Kidney (tissue), 14 donors: ENCODE measurements around the gene CD151. TPM values are rescaled to one million over a fixed set of nuclear protein-coding genes. Genes with fewer than 3 reads are reported as not detected.

Experiments used
- DNase-seq, 5 donors: peaks; one replicate each; pipeline ENCODE4 v3.0.0-alpha.2; 2013 to 2020
- FAIRE-seq: peaks from 2 replicates; lab custom pipeline; 2012; peaks lifted over from hg19 to GRCh38; lab: Jason Lieb, UNC
- H3K27ac ChIP-seq, 2 donors: one replicate each; pipeline ENCODE4 v1.7.0; 2013; ENCODE audit warnings: low read depth in 2 of 2, low read length in 2 of 2, inconsistent platforms in 1 of 2
- H3K27me3 ChIP-seq: one replicate; pipeline ENCODE4 v1.7.1; 2013; ENCODE audit warnings: low read length, inconsistent platforms; ENCODE audit not compliant: control insufficient read depth, insufficient read depth
- H3K36me3 ChIP-seq, 3 donors: one replicate each; pipeline versions ENCODE4 v1.7.0 to v1.7.1; 2013; ENCODE audit warnings: low read length in 3 of 3, control low read depth in 1 of 3, inconsistent platforms in 1 of 3; ENCODE audit not compliant: insufficient read depth in 3 of 3, control insufficient read depth in 2 of 3
- H3K4me1 ChIP-seq, 3 donors: one replicate each; pipeline versions ENCODE4 v1.7.0 to v1.7.1; 2013; ENCODE audit warnings: low read length in 3 of 3, inconsistent platforms in 1 of 3, low read depth in 1 of 3; ENCODE audit not compliant: control insufficient read depth in 2 of 3, insufficient read depth in 2 of 3
- H3K4me3 ChIP-seq, 3 donors: one replicate each; pipeline versions ENCODE4 v1.7.0 to v1.8.1; 2013; ENCODE audit warnings: low read length in 3 of 3, control low read depth in 1 of 3, inconsistent platforms in 1 of 3
- H3K9ac ChIP-seq, 3 donors: one replicate each; pipeline versions ENCODE4 v1.7.0 to v1.7.1; 2013; ENCODE audit warnings: low read length in 3 of 3, control low read depth in 1 of 3, inconsistent platforms in 1 of 3
- H3K9me3 ChIP-seq, 3 donors: one replicate each; pipeline versions ENCODE4 v1.7.0 to v1.7.1; 2013; ENCODE audit warnings: low read length in 3 of 3, control low read depth in 1 of 3, inconsistent platforms in 1 of 3; ENCODE audit not compliant: control insufficient read depth in 2 of 3, insufficient read depth in 1 of 3
- intact Hi-C: fragments of 100-400 bp; cut with DNase I; formaldehyde crosslinking; loops from one replicate; pipeline ENCODE4 v1.11.1; 2022
- polyA plus RNA-seq: library from polyadenylated mRNA; stranded (reverse); fragments of 350-450 nt; fragmentation: Illumina TruSeq; extraction: RNeasy Lipid Tissue Mini Kit (QIAGEN cat#74804); gene quantifications from one replicate; pipeline ENCODE4 v1.2.3, GENCODE V29; 2014; ENCODE audit warnings: low read depth, low replicate concordance; ENCODE audit not compliant: insufficient read depth
- total RNA-seq: library from RNA; stranded (reverse); fragmentation: NEBNext Ultra II Directional; extraction: Animal tissue kit (Norgen Biotek cat#: 25700); gene quantifications from one replicate; pipeline ENCODE4 v1.2.1, GENCODE V29; 2021
- TF ChIP-seq, protein P1 (sequence below): IDR thresholded peaks from 3 replicates; pipeline ENCODE4 v1.5.1; 2012; ENCODE audit warnings: mild to moderate bottlenecking, moderate library complexity, borderline replicate concordance; ENCODE audit not compliant: insufficient read depth; ENCODE audit errors: extremely low read depth
- donor health status: control.
- donor health status: control.
- donor health status: control.
- donor health status: control.
- donor health status: control.
- donor health status: DM: yes; HTN: yes; CAD: no.
- donor health status: Normal renal cell carcinoma (clear cell type).

The CD151 gene
- total and polyA plus RNA-seq, 2 donors from 2014 or later, result 379 to 476 TPM

DNA sequence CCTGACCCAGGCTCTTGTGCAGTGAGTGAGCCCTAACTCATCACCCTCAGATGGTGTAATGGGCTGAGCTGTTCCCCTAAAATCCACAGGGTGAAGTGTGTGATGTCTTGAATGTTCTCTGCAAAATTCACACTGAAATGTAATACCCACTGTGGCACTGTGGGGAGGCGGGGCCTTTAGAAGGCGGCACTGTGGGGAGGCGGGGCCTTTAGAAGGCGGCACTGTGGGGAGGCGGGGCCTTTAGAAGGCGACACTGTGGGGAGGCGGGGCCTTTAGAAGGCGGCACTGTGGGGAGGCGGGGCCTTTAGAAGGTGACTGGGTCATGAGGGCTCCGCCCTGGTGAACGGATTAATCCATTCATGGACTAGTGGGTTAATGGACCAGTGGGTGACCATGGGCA lies 44.8 kb downstream of the CD151 start:
- no peak for FAIRE-seq
- intact Hi-C loops, result no loop called here

DNA sequence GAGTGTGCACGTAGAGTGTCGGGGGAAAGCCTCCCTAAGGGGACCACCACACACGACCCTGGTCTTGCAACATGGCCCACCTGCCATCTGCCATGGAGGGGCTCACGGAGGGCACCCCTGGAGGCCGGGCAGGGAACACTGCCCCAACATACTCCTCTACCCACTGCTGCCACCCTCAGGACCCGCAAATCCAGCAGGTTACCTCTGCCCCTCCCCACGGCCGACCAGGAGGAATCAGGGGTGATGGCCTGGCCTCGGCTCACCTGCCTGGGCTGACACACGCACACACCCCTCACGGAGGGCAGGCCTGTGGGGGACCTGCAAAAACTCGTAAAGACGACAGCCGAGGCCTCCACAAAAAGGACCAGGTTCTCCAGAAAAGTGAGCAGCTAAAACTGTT lies 47.7 kb downstream of the CD151 start:
- intact Hi-C loops, result no loop called here
- H3K4me1 ChIP-seq, result peaks cover 0 to 7% (median 4%) of the 10 kb centered on the region in 3 donors
- FAIRE-seq, result no peak
- no peaks in the 10 kb centered on the region for H3K9me3 ChIP-seq
- H3K9ac ChIP-seq, result no peak overlapping the region
- H3K36me3 ChIP-seq, result no peaks in the 10 kb centered on the region
- no peak overlapping the region for H3K27ac ChIP-seq
- TF ChIP-seq, protein P1, sequence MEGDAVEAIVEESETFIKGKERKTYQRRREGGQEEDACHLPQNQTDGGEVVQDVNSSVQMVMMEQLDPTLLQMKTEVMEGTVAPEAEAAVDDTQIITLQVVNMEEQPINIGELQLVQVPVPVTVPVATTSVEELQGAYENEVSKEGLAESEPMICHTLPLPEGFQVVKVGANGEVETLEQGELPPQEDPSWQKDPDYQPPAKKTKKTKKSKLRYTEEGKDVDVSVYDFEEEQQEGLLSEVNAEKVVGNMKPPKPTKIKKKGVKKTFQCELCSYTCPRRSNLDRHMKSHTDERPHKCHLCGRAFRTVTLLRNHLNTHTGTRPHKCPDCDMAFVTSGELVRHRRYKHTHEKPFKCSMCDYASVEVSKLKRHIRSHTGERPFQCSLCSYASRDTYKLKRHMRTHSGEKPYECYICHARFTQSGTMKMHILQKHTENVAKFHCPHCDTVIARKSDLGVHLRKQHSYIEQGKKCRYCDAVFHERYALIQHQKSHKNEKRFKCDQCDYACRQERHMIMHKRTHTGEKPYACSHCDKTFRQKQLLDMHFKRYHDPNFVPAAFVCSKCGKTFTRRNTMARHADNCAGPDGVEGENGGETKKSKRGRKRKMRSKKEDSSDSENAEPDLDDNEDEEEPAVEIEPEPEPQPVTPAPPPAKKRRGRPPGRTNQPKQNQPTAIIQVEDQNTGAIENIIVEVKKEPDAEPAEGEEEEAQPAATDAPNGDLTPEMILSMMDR, result no peak
- H3K27me3 ChIP-seq, result no peaks in the 10 kb centered on the region
- no peak for DNase-seq
- no peak overlapping the region for H3K4me3 ChIP-seq

More for the DNA sequence above, 44.8 kb downstream of the CD151 start:
- Histone ChIP-seq H3K9me3 (no peaks in the 10 kb centered on the region), H3K27ac (no peak overlapping the region), H3K4me3 (no peak overlapping the region), H3K9ac (no peak overlapping the region), H3K36me3 (no peaks in the 10 kb centered on the region), H3K4me1 (peaks cover 0 to 7% (median 4%) of the 10 kb centered on the region in 3 donors), H3K27me3 (no peaks in the 10 kb centered on the region)
- TF ChIP-seq, protein P1, result no peak
- DNase-seq, result no peak

DNA sequence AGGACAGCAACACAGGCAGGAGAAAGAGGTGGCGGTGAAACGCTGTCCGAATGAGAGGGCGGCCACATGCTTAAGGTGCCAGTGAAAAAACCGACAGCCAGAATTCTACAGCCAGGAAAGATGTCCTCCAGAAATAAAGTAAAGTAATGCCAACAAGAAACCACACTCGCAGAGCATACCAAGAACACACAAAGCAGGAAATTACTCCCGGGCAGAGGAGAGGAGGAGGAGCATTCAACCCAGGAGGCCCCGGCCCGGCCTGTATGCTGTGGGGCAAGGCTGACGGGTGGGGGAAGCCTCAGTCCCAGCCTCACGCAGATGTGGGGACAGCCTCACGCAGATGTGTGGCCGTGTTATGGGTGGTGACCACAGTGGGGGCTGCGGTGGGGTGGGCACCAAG lies 49.8 kb downstream of the CD151 start:
- no peaks in the 10 kb centered on the region for H3K27me3 ChIP-seq
- no peak overlapping the region for H3K27ac ChIP-seq
- no peak for FAIRE-seq
- intact Hi-C loops, result no loop called here
- no peaks in the 10 kb centered on the region for H3K4me1 ChIP-seq
- no peaks in the 10 kb centered on the region for H3K9me3 ChIP-seq
- peaks cover 0 to 3% (median 0%) of the 10 kb centered on the region in 3 donors for H3K36me3 ChIP-seq
- DNase-seq, result no peak
- H3K4me3 ChIP-seq, result no peak overlapping the region
- TF ChIP-seq, protein P1, result no peak
- no peak overlapping the region for H3K9ac ChIP-seq

DNA sequence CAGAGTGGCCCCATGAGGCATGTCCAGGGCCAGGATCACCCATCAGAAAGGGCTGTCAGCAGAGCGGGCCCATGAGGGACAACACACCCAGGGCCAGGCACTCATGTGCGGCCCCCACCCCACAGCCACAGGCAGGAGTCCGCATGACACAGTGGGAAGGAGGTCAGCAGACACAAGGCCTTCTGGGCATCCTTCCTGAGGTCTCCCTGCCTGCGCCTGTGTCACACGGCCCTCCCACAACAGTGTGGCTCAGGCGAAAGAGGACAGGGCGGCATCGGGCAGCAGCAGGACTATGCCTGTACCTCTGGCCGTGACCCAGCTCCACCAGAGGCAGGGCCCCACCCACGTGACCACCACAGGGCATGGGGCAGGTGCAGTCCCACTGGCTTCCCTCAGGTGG lies 50.8 kb downstream of the CD151 start:
- TF ChIP-seq, protein P1, result no peak
- H3K36me3 ChIP-seq, result peaks cover 0 to 3% (median 0%) of the 10 kb centered on the region in 3 donors
- H3K27ac ChIP-seq, result no peak overlapping the region
- H3K4me1 ChIP-seq, result no peaks in the 10 kb centered on the region
- H3K4me3 ChIP-seq, result no peak overlapping the region
- intact Hi-C loops, result no loop called here
- H3K9ac ChIP-seq, result no peak overlapping the region
- H3K27me3 ChIP-seq, result no peaks in the 10 kb centered on the region
- no peaks in the 10 kb centered on the region for H3K9me3 ChIP-seq
- FAIRE-seq, result no peak
- DNase-seq, result no peak
